Panc1 (cell line): ENCODE data around the gene SLC10A7.

Experiments
- CTCF ChIP-seq: fragments of 450-650 bp; IDR thresholded peaks from 2 replicates; pipeline ENCODE4 v1.5.1; 2017; ENCODE audit warnings: mild to moderate bottlenecking
- POLR2AphosphoS5 ChIP-seq: IDR thresholded peaks from 2 replicates; pipeline ENCODE4 v1.6.1; 2012; ENCODE audit warnings: mild to moderate bottlenecking, low read depth, low read length, moderate library complexity
- REST ChIP-seq, 2 experiments: IDR thresholded peaks; 2 replicates each; pipeline ENCODE4 v1.6.1; 2011 to 2012; ENCODE audit warnings: low read depth in 2 of 2, control low read depth in 1 of 2, low read length in 1 of 2, mild to moderate bottlenecking in 1 of 2, moderate library complexity in 1 of 2; ENCODE audit not compliant: insufficient read depth in 1 of 2

- TF ChIP-seq CTCF (no peak), REST (IDR thresholded peaks at IDR 0.05; ENCODE audit: insufficient read depth in 1 of 2, low read depth in 2 of 2, low read length in 1 of 2) (no peak), POLR2AphosphoS5 (no peak)
Measured at GRCh38 chr4:146207410-146207809, 314.3 kb downstream of the SLC10A7 start.
